ENCODE data around the gene MYO1E.

- TF ChIP-seq ZFP3 (CRISPR knock-in tag; IDR thresholded peaks at IDR 0.05) (no peak), OSR1 (CRISPR knock-in tag; IDR thresholded peaks at IDR 0.05) (no peak), ARNTL (CRISPR knock-in tag; IDR thresholded peaks at IDR 0.05; ENCODE audit: borderline replicate concordance, low read depth) (no peak), PATZ1 (CRISPR knock-in tag; IDR thresholded peaks at IDR 0.05; ENCODE audit: borderline replicate concordance) (no peak), TSHZ2 (CRISPR knock-in tag; IDR thresholded peaks at IDR 0.05) (no peak), TCF4 (CRISPR knock-in tag; IDR thresholded peaks at IDR 0.05; ENCODE audit: borderline replicate concordance) (no peak), BACH2 (CRISPR knock-in tag; IDR thresholded peaks at IDR 0.05; ENCODE audit: borderline replicate concordance) (no peak), CREB5 (CRISPR knock-in tag; IDR thresholded peaks at IDR 0.05; ENCODE audit: low read depth) (no peak), ZNF565 (CRISPR knock-in tag; conservative IDR thresholded peaks at IDR 0.05; ENCODE audit: low read depth) (no peak)
These were observed 91.8 kb downstream of the MYO1E start for GRCh38 chr15:59280855-59281254.
